HCT116 (cell line): ENCODE data around the gene CST2.
A peak's percentile ranks its signal among the peaks of the same experiment; 100 is the strongest.
"Not testable (repeated sequence)": the region's sequence is repeated elsewhere in the genome, so short reads cannot be mapped to it uniquely, and the experiment has no call there.

Source experiments
- EZH2phosphoT487 ChIP-seq: fragments of 200-600 bp; IDR thresholded peaks from 2 replicates; pipeline ENCODE4 v1.6.1; 2018; ENCODE audit warnings: antibody characterized with exemption, borderline replicate concordance
- POLR2A ChIP-seq: IDR thresholded peaks from 2 replicates; pipeline ENCODE4 v1.7.0; 2011; ENCODE audit warnings: borderline replicate concordance; ENCODE audit not compliant: insufficient read depth, insufficient read length; ENCODE audit errors: extremely low read depth
- SP1 ChIP-seq: IDR thresholded peaks from 2 replicates; pipeline ENCODE4 v1.6.1; 2012; ENCODE audit warnings: low read depth
- YY1 ChIP-seq: IDR thresholded peaks from 2 replicates; pipeline ENCODE4 v1.6.1; 2011; ENCODE audit warnings: low read length, low read depth, moderate library complexity, mild to moderate bottlenecking; ENCODE audit not compliant: insufficient replicate concordance; ENCODE audit errors: extremely low read depth
- TF ChIP-seq, protein P1 (sequence below): IDR thresholded peaks from 2 replicates; pipeline ENCODE4 v1.6.1; 2012
- TF ChIP-seq, protein P2 (sequence below), 3 experiments: fragments of 200-600 bp in 1 of 3; sonication (generic) in 1 of 3; IDR thresholded peaks in 2 of 3; conservative IDR thresholded peaks in 1 of 3; 2 replicates each; pipeline ENCODE4 v1.5.1; 2012 to 2017; ENCODE audit warnings: low read depth in 2 of 3, low read length in 2 of 3, antibody characterized with exemption in 1 of 3, borderline replicate concordance in 1 of 3, control low read depth in 1 of 3, mild to moderate bottlenecking in 1 of 3, mixed read lengths in 1 of 3, mixed run types in 1 of 3, moderate library complexity in 1 of 3; ENCODE audit not compliant: insufficient read depth in 1 of 3

DNA sequence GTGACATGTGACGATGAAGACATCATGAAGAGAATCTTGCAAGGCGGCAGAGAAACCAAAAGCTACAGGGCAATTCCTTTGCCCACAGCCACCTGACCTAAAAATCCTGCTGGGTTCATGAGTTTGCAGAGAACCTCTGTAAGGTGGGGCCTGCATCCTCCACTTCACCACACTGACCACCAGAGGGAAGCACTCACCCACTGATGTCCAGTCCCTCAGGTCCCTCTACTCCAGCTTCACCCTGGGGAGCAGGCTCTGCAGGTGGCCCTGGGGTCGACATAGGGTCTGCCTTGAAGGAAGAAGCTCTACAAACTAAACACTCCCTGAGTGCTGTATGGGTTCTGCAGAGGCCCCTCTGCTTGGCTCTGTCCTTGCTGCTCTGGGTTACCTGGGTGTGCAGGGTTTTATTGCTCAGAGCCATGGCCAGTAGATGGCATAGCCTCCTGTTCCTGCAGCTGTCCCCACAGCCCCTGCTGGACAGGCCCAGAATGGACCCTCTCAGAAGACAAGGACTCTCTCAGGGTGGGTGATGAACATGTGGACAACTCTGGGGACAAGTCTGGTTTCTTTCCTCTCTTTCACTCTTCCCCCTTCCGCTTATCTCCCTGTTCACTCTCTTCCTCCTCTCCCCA, 27.2 kb downstream of the CST2 start:
- TF ChIP-seq YY1, POLR2A, SP1, EZH2phosphoT487: not testable (repeated sequence)
- TF ChIP-seq, protein P1, sequence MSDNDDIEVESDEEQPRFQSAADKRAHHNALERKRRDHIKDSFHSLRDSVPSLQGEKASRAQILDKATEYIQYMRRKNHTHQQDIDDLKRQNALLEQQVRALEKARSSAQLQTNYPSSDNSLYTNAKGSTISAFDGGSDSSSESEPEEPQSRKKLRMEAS: not testable (repeated sequence)
- TF ChIP-seq, protein P2, sequence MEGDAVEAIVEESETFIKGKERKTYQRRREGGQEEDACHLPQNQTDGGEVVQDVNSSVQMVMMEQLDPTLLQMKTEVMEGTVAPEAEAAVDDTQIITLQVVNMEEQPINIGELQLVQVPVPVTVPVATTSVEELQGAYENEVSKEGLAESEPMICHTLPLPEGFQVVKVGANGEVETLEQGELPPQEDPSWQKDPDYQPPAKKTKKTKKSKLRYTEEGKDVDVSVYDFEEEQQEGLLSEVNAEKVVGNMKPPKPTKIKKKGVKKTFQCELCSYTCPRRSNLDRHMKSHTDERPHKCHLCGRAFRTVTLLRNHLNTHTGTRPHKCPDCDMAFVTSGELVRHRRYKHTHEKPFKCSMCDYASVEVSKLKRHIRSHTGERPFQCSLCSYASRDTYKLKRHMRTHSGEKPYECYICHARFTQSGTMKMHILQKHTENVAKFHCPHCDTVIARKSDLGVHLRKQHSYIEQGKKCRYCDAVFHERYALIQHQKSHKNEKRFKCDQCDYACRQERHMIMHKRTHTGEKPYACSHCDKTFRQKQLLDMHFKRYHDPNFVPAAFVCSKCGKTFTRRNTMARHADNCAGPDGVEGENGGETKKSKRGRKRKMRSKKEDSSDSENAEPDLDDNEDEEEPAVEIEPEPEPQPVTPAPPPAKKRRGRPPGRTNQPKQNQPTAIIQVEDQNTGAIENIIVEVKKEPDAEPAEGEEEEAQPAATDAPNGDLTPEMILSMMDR (IDR thresholded peaks at IDR 0.05 in 2 of 3, conservative IDR thresholded peaks at IDR 0.05 in 1 of 3; ENCODE audit: borderline replicate concordance in 1 of 3, insufficient read depth in 1 of 3, low read depth in 2 of 3, low read length in 2 of 3): peak; percentile 54 to 56 (median 56)
